Measurements from ENCODE around the gene PDE10A.
"Not testable (repeated sequence)": the region's sequence is repeated elsewhere in the genome, so short reads cannot be mapped to it uniquely, and the experiment has no call there.

The PDE10A gene

GRCh38 chr6:165634101-165634880 lies 28.8 kb downstream of the PDE10A start:
- no peak overlapping the region for H3K27ac ChIP-seq
- no peak for DNase-seq (ENCODE audit: low read depth, low spot score)
- no peak overlapping the region for H3K4me3 ChIP-seq
- TF ChIP-seq EZH2 (IDR thresholded peaks at IDR 0.05) = no peak
- TF ChIP-seq FOXP2 (optimal IDR thresholded peaks at IDR 0.05; ENCODE audit: control extremely low read depth, extremely low read length, insufficient read depth) = no peak
- TF ChIP-seq POLR2AphosphoS5 (IDR thresholded peaks at IDR 0.05; ENCODE audit: borderline replicate concordance, low read depth, low read length) = no peak
- no peaks in the 10 kb centered on the region for H3K9me3 ChIP-seq (ENCODE audit: low read depth, low read length)
- H3K9ac ChIP-seq (ENCODE audit: insufficient read length) = no peak overlapping the region
- H3K36me3 ChIP-seq (ENCODE audit: insufficient read depth, low read length) = no peaks in the 10 kb centered on the region

GRCh38 chr6:165632194-165632593 lies 30.8 kb downstream of the PDE10A start:
- Histone ChIP-seq H3K9me3 (ENCODE audit: low read depth, low read length) (no peaks in the 10 kb centered on the region), H3K36me3 (ENCODE audit: insufficient read depth, low read length) (no peaks in the 10 kb centered on the region), H3K4me3 (no peak overlapping the region), H3K27ac (no peak overlapping the region), H3K9ac (ENCODE audit: insufficient read length) (no peak overlapping the region)
- DNase-seq (ENCODE audit: low read depth, low spot score) = no peak
- TF ChIP-seq POLR2AphosphoS5 (IDR thresholded peaks at IDR 0.05; ENCODE audit: borderline replicate concordance, low read depth, low read length) (no peak), EZH2 (IDR thresholded peaks at IDR 0.05) (no peak), FOXP2 (optimal IDR thresholded peaks at IDR 0.05; ENCODE audit: control extremely low read depth, extremely low read length, insufficient read depth) (no peak)

- TF ChIP-seq POLR2AphosphoS5 (IDR thresholded peaks at IDR 0.05; ENCODE audit: borderline replicate concordance, low read depth, low read length) = no peak
- TF ChIP-seq FOXP2 (optimal IDR thresholded peaks at IDR 0.05; ENCODE audit: control extremely low read depth, extremely low read length, insufficient read depth) = no peak
- no peak for TF ChIP-seq EZH2 (IDR thresholded peaks at IDR 0.05)
- H3K9me3 ChIP-seq (ENCODE audit: low read depth, low read length) = no peaks in the 10 kb centered on the region
- H3K4me3 ChIP-seq = no peak overlapping the region
- H3K27ac ChIP-seq = no peak overlapping the region
- H3K36me3 ChIP-seq (ENCODE audit: insufficient read depth, low read length) = no peaks in the 10 kb centered on the region
- DNase-seq (ENCODE audit: low read depth, low spot score) = no peak
- H3K9ac ChIP-seq (ENCODE audit: insufficient read length) = no peak overlapping the region
Observed at GRCh38 chr6:165630544-165630953, 32.5 kb downstream of the PDE10A start.

GRCh38 chr6:165628955-165629354 lies 34.1 kb downstream of the PDE10A start:
- DNase-seq (ENCODE audit: low read depth, low spot score) = no peak

GRCh38 chr6:165627366-165627765 lies 35.7 kb downstream of the PDE10A start:
- no peak for TF ChIP-seq POLR2AphosphoS5 (IDR thresholded peaks at IDR 0.05; ENCODE audit: borderline replicate concordance, low read depth, low read length)
- TF ChIP-seq FOXP2 (optimal IDR thresholded peaks at IDR 0.05; ENCODE audit: control extremely low read depth, extremely low read length, insufficient read depth) = no peak
- no peak for TF ChIP-seq EZH2 (IDR thresholded peaks at IDR 0.05)
- Histone ChIP-seq H3K9me3 (ENCODE audit: low read depth, low read length) (no peaks in the 10 kb centered on the region), H3K27ac (no peak overlapping the region), H3K36me3 (ENCODE audit: insufficient read depth, low read length) (no peaks in the 10 kb centered on the region), H3K9ac (ENCODE audit: insufficient read length) (no peak overlapping the region), H3K4me3 (no peak overlapping the region)
- no peak for DNase-seq (ENCODE audit: low read depth, low spot score)

More at GRCh38 chr6:165628955-165629354, 34.1 kb downstream of the PDE10A start:
- TF ChIP-seq EZH2 (IDR thresholded peaks at IDR 0.05) (no peak), FOXP2 (optimal IDR thresholded peaks at IDR 0.05; ENCODE audit: control extremely low read depth, extremely low read length, insufficient read depth) (no peak), POLR2AphosphoS5 (IDR thresholded peaks at IDR 0.05; ENCODE audit: borderline replicate concordance, low read depth, low read length) (no peak)
- Histone ChIP-seq H3K27ac (no peak overlapping the region), H3K9ac (ENCODE audit: insufficient read length) (no peak overlapping the region), H3K36me3 (ENCODE audit: insufficient read depth, low read length) (no peaks in the 10 kb centered on the region), H3K9me3 (ENCODE audit: low read depth, low read length) (no peaks in the 10 kb centered on the region), H3K4me3 (no peak overlapping the region)

- TF ChIP-seq POLR2AphosphoS5 (IDR thresholded peaks at IDR 0.05; ENCODE audit: borderline replicate concordance, low read depth, low read length) (no peak), EZH2 (IDR thresholded peaks at IDR 0.05) (no peak), FOXP2 (optimal IDR thresholded peaks at IDR 0.05; ENCODE audit: control extremely low read depth, extremely low read length, insufficient read depth) (no peak)
- Histone ChIP-seq H3K36me3 (ENCODE audit: insufficient read depth, low read length) (no peaks in the 10 kb centered on the region), H3K27ac (no peak overlapping the region), H3K4me3 (no peak overlapping the region), H3K9me3 (ENCODE audit: low read depth, low read length) (no peaks in the 10 kb centered on the region), H3K9ac (ENCODE audit: insufficient read length) (no peak overlapping the region)
- DNase-seq (ENCODE audit: low read depth, low spot score) = no peak
Observed at GRCh38 chr6:165626711-165627110, 36.3 kb downstream of the PDE10A start.

GRCh38 chr6:165624871-165625639 lies 38.0 kb downstream of the PDE10A start:
- H3K9ac ChIP-seq (ENCODE audit: insufficient read length) = no peak overlapping the region

GRCh38 chr6:165621940-165622339 lies 41.1 kb downstream of the PDE10A start:
- no peak for TF ChIP-seq FOXP2 (optimal IDR thresholded peaks at IDR 0.05; ENCODE audit: control extremely low read depth, extremely low read length, insufficient read depth)
- TF ChIP-seq POLR2AphosphoS5 (IDR thresholded peaks at IDR 0.05; ENCODE audit: borderline replicate concordance, low read depth, low read length) = no peak
- no peak for TF ChIP-seq EZH2 (IDR thresholded peaks at IDR 0.05)
- Histone ChIP-seq H3K9ac (ENCODE audit: insufficient read length) (no peak overlapping the region), H3K36me3 (ENCODE audit: insufficient read depth, low read length) (no peaks in the 10 kb centered on the region), H3K4me3 (no peak overlapping the region), H3K27ac (no peak overlapping the region), H3K9me3 (ENCODE audit: low read depth, low read length) (no peaks in the 10 kb centered on the region)
- DNase-seq (ENCODE audit: low read depth, low spot score) = no peak

More at GRCh38 chr6:165624871-165625639, 38.0 kb downstream of the PDE10A start:
- H3K4me3 ChIP-seq = no peak overlapping the region
- DNase-seq (ENCODE audit: low read depth, low spot score) = no peak
- no peaks in the 10 kb centered on the region for H3K36me3 ChIP-seq (ENCODE audit: insufficient read depth, low read length)
- H3K9me3 ChIP-seq (ENCODE audit: low read depth, low read length) = no peaks in the 10 kb centered on the region
- H3K27ac ChIP-seq = no peak overlapping the region
- no peak for TF ChIP-seq FOXP2 (optimal IDR thresholded peaks at IDR 0.05; ENCODE audit: control extremely low read depth, extremely low read length, insufficient read depth)
- no peak for TF ChIP-seq EZH2 (IDR thresholded peaks at IDR 0.05)
- no peak for TF ChIP-seq POLR2AphosphoS5 (IDR thresholded peaks at IDR 0.05; ENCODE audit: borderline replicate concordance, low read depth, low read length)

GRCh38 chr6:165618891-165619290 lies 44.1 kb downstream of the PDE10A start:
- not testable (repeated sequence) for H3K36me3 ChIP-seq (ENCODE audit: insufficient read depth, low read length); DNase-seq (ENCODE audit: low read depth, low spot score); H3K4me3 ChIP-seq; H3K9me3 ChIP-seq (ENCODE audit: low read depth, low read length); H3K9ac ChIP-seq (ENCODE audit: insufficient read length); H3K27ac ChIP-seq

All from SK-N-MC (cell line).